Prostate gland (tissue), 2 donors: ENCODE data around the gene TET2. TPM values are rescaled to one million over a fixed set of nuclear protein-coding genes. Genes with fewer than 3 reads are reported as not detected.

ENCODE experiments used
- DNase-seq: peaks from one replicate; pipeline ENCODE4 v3.0.0-alpha.2; 2019; ENCODE audit warnings: low spot score
- H3K27ac ChIP-seq, 2 donors: fragments of 200-600 bp; sonication (generic); 2 replicates each; pipeline ENCODE4 v1.5.1; 2017 to 2019
- H3K27me3 ChIP-seq: fragments of 200-600 bp; sonication (generic); replicated peaks from 2 replicates; pipeline ENCODE4 v1.5.1; 2019; ENCODE audit not compliant: insufficient read depth
- H3K36me3 ChIP-seq, 2 donors: fragments of 200-600 bp; sonication (generic); 1 replicate in 1 of 2; 2 replicates in 1 of 2; pipeline versions ENCODE4 v1.5.1 to v1.8.1; 2017 to 2019
- H3K4me1 ChIP-seq: fragments of 200-600 bp; sonication (generic); replicated peaks from 2 replicates; pipeline ENCODE4 v1.5.1; 2019
- H3K4me3 ChIP-seq, 2 donors: fragments of 200-600 bp; sonication (generic); 2 replicates each; pipeline ENCODE4 v1.5.1; 2017 to 2019
- H3K9me3 ChIP-seq: fragments of 200-600 bp; sonication (generic); 2 replicates; pipeline ENCODE4 v1.5.1; 2017
- POLR2A ChIP-seq: fragments of 450-650 bp; IDR thresholded peaks from one replicate; pipeline ENCODE4 v1.6.1; 2016; ENCODE audit warnings: antibody characterized with exemption, mild to moderate bottlenecking
- POLR2AphosphoS5 ChIP-seq: sonication (generic); formaldehyde crosslinking; IDR thresholded peaks from one replicate; pipeline ENCODE4 v1.6.1; 2017; ENCODE audit warnings: antibody characterized with exemption
- WGBS: methylation state at CpG from one replicate; pipeline ENCODE4 v1.1.5; 2018; 5-methylcytosine and 5-hydroxymethylcytosine counted together
- intact Hi-C: fragments of 100-400 bp; cut with DNase I; formaldehyde crosslinking; loops from one replicate; pipeline ENCODE4 v1.14.2; 2022
- total RNA-seq, 2 donors: library from RNA; depleted of rRNA; stranded (reverse); fragments of >200 nt; gene quantifications; one replicate each; pipeline ENCODE4 v1.1.0, GENCODE V29; 2016
- TF ChIP-seq, protein P1 (sequence below), 4 experiments: fragments of 200-600 bp in 2 of 4; fragments of 450-650 bp in 2 of 4; sonication (generic) in 2 of 4; IDR thresholded peaks; 1 replicate in 3 of 4; 2 replicates in 1 of 4; pipeline ENCODE4 v1.5.1; 2016 to 2019; ENCODE audit warnings: antibody characterized with exemption in 4 of 4, mild to moderate bottlenecking in 2 of 4, moderate library complexity in 2 of 4

TET2 gene
- total RNA-seq, 2 donors from 2014 or later: 19.8 to 20.6 TPM

DNA sequence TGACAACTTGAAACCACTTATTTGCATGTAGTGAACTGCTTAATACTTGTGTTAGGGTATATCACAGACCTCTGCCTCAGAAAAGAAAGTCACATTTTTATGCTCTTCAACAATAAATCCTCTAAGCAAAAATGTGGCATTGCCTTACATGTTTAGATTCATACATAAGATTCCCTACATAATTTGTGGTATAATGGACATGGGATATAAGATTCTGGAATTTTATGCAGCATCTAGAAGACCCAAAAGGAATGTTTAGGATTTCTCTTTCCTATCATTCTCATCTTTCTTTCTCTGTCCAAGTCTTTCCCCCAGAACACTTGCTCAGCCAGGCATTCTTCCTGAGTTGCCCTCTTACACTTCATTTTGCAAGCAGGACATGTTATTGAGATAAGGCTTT lies 37.7 kb upstream of the TET2 start:
- Histone ChIP-seq H3K36me3 (no peaks in the 10 kb centered on the region), H3K4me1 (no peaks in the 10 kb centered on the region), H3K27ac (no peak overlapping the region), H3K4me3 (no peak overlapping the region), H3K27me3 (no peaks in the 10 kb centered on the region), H3K9me3 (no peaks in the 10 kb centered on the region)
- DNase-seq: no peak
- intact Hi-C loops: no loop called here
- TF ChIP-seq POLR2A (no peak), POLR2AphosphoS5 (no peak)
- TF ChIP-seq, protein P1, sequence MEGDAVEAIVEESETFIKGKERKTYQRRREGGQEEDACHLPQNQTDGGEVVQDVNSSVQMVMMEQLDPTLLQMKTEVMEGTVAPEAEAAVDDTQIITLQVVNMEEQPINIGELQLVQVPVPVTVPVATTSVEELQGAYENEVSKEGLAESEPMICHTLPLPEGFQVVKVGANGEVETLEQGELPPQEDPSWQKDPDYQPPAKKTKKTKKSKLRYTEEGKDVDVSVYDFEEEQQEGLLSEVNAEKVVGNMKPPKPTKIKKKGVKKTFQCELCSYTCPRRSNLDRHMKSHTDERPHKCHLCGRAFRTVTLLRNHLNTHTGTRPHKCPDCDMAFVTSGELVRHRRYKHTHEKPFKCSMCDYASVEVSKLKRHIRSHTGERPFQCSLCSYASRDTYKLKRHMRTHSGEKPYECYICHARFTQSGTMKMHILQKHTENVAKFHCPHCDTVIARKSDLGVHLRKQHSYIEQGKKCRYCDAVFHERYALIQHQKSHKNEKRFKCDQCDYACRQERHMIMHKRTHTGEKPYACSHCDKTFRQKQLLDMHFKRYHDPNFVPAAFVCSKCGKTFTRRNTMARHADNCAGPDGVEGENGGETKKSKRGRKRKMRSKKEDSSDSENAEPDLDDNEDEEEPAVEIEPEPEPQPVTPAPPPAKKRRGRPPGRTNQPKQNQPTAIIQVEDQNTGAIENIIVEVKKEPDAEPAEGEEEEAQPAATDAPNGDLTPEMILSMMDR (IDR thresholded peaks at IDR 0.05): no peak

DNA sequence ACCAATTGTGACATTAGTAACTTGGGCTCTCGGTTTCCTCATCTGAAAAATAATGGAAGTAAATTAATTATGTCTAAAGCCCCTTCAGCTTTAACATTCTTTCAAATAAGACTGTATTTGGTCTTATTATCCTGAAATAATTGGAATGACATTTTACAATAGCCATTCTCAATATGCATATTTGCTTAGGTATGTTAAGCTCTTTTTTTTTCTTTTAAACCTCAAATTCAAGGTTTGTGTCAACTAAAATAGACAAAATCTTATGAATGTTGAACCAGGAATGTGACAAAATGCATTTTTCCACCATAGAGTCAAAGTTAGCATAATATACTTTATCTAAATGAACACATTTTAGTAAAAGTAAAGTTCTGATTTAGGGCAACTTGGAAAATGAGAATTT lies 34.4 kb upstream of the TET2 start:
- H3K36me3 ChIP-seq: no peaks in the 10 kb centered on the region
- no peaks in the 10 kb centered on the region for H3K27me3 ChIP-seq
- WGBS: 98% methylated on average over 1 of the region's 1 CpG
- intact Hi-C loops: no loop called here
- TF ChIP-seq, protein P1 (IDR thresholded peaks at IDR 0.05): no peak
- TF ChIP-seq POLR2AphosphoS5 (no peak), POLR2A (no peak)
- no peak for DNase-seq
- H3K4me3 ChIP-seq: no peak overlapping the region
- H3K4me1 ChIP-seq: no peaks in the 10 kb centered on the region
- H3K9me3 ChIP-seq: no peaks in the 10 kb centered on the region
- H3K27ac ChIP-seq: no peak overlapping the region

DNA sequence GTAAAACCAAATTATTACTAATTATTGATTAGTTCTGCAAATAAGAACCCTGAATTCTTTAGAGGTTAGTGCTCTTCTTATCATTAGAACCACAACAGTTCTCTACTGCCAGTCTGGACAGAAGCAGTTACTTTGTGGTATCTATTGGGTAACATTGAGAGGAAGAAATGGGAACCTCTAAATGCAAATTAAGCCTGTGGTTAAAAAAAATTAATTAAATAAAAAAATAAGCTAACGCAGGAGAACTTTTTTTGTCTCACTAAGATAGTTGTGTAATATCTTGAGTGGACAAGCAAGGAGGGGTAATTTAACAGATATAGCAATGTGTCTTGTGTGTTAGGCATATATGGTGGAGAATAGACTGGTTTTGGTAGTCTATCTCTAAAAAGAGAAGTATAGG lies 32.9 kb upstream of the TET2 start:
- Histone ChIP-seq H3K36me3 (no peaks in the 10 kb centered on the region), H3K4me3 (no peak overlapping the region), H3K9me3 (no peaks in the 10 kb centered on the region), H3K27ac (no peak overlapping the region), H3K27me3 (no peaks in the 10 kb centered on the region), H3K4me1 (no peaks in the 10 kb centered on the region)
- DNase-seq: no peak
- WGBS: 63% methylated on average over 1 of the region's 1 CpG
- intact Hi-C loops: no loop called here
- TF ChIP-seq POLR2A (no peak), POLR2AphosphoS5 (no peak)
- TF ChIP-seq, protein P1 (IDR thresholded peaks at IDR 0.05): no peak

DNA sequence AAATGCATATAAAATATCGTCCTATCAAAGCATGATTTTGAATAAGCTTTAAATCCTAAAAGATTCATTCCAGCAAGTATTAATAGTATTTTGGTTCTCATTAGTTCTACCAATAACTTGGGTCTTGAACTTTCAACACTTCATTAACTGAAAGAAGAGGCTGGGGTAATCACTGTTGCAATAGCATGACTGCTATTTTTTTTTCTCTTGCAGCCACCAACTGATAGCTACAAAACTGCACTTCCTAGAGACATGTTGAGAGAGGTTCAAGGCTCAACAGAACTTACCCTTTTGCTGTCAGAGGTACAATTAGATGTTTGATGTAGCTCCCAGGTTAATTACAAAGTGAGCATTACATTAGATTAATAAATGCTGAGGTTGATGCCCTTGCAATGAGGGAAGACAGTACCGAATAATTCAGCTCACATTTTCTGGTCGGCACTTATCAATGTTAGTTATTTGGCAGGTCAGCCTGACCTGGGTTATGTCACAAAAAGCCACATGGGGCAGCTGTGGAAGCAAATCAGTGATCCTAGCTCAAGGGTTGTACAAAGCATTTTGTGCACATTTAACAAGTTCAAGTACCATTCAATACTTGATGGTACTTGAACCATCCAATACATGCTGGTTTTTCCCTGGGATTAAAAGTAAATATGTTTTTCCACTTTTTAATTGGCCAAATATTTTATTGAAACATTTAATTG lies 29.9 kb upstream of the TET2 start:
- WGBS: 89% methylated on average over 3 of the region's 3 CpGs

DNA sequence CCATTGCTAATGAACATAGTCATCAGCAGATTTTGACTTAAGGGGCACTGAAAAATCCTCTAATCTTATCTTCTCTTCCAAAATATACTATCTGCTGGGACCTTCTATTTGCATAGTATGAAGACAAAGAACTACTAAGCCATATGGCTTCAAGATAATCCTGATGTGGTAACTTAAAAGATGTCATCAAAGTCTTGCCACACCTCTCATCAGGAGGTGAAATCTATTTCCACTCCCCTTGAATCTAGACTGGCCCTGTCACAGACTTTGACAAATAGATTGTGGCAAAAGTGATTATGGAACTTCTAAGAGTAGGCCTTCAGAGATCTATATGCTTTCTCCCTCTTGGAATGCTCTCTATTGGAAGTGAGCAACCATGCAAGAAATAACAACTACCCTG lies 27.3 kb upstream of the TET2 start:
- intact Hi-C loops: no loop called here
- Histone ChIP-seq H3K36me3 (no peaks in the 10 kb centered on the region), H3K27me3 (no peaks in the 10 kb centered on the region), H3K9me3 (no peaks in the 10 kb centered on the region), H3K4me3 (no peak overlapping the region), H3K4me1 (no peaks in the 10 kb centered on the region), H3K27ac (no peak overlapping the region)
- TF ChIP-seq POLR2AphosphoS5 (no peak), POLR2A (no peak)
- TF ChIP-seq, protein P1 (IDR thresholded peaks at IDR 0.05): no peak
- no peak for DNase-seq

More for the DNA sequence above, 29.9 kb upstream of the TET2 start:
- H3K27me3 ChIP-seq: no peaks in the 10 kb centered on the region
- TF ChIP-seq POLR2A (no peak), POLR2AphosphoS5 (no peak)
- TF ChIP-seq, protein P1 (IDR thresholded peaks at IDR 0.05): no peak
- DNase-seq: no peak
- intact Hi-C loops: no loop called here
- no peaks in the 10 kb centered on the region for H3K4me1 ChIP-seq
- H3K36me3 ChIP-seq: no peaks in the 10 kb centered on the region
- H3K27ac ChIP-seq: no peak overlapping the region
- H3K4me3 ChIP-seq: no peak overlapping the region
- H3K9me3 ChIP-seq: no peaks in the 10 kb centered on the region
